OCI-LY1 (cell line): ENCODE measurements around the gene LIPC.

ENCODE experiments used
- H2AFZ ChIP-seq: fragments of 200-600 bp; sonication (generic), shearing (Covaris generic); 2 replicates; pipeline ENCODE4 v1.6.0; 2014; ENCODE audit warnings: antibody characterized with exemption, mild to moderate bottlenecking, low read length
- H3F3A ChIP-seq: fragments of 200-600 bp; sonication (generic), shearing (Covaris generic); 2 replicates; pipeline ENCODE4 v1.6.0; 2014; ENCODE audit warnings: mild to moderate bottlenecking, antibody characterized with exemption, low read length, moderate library complexity; ENCODE audit not compliant: insufficient read depth
- H3K27ac ChIP-seq: fragments of 200-600 bp; sonication (generic); 2 replicates; pipeline ENCODE4 v1.5.1; 2014; ENCODE audit warnings: low read length, mixed run types, mild to moderate bottlenecking, low read depth; ENCODE audit not compliant: poor library complexity, severe bottlenecking
- H3K27me3 ChIP-seq: fragments of 200-600 bp; sonication (generic); 2 replicates; pipeline ENCODE4 v1.6.0; 2014; ENCODE audit warnings: antibody characterized with exemption, mild to moderate bottlenecking, low read length, moderate library complexity; ENCODE audit not compliant: insufficient read depth
- H3K36me3 ChIP-seq: fragments of 200-600 bp; sonication (generic); 2 replicates; pipeline ENCODE4 v1.6.1; 2014; ENCODE audit warnings: mild to moderate bottlenecking, antibody characterized with exemption, low read length, moderate library complexity, mixed read lengths; ENCODE audit not compliant: insufficient read depth
- H3K4me1 ChIP-seq: fragments of 200-600 bp; sonication (generic); 2 replicates; pipeline ENCODE4 v1.5.1; 2014; ENCODE audit warnings: mild to moderate bottlenecking, low read length, moderate library complexity; ENCODE audit not compliant: insufficient read depth, severe bottlenecking
- H3K4me2 ChIP-seq: fragments of 200-600 bp; sonication (generic), shearing (Covaris generic); 2 replicates; pipeline ENCODE4 v1.6.1; 2014; ENCODE audit warnings: low read length
- H3K4me3 ChIP-seq: fragments of 200-600 bp; sonication (generic); 2 replicates; pipeline ENCODE4 v1.5.1; 2014; ENCODE audit warnings: low read length, low read depth, mild to moderate bottlenecking, mixed read lengths; ENCODE audit not compliant: poor library complexity, severe bottlenecking
- H3K79me2 ChIP-seq: fragments of 200-600 bp; shearing (Covaris generic); 2 replicates; pipeline ENCODE4 v1.6.1; 2016; ENCODE audit warnings: mixed run types, low read length, mixed read lengths; ENCODE audit not compliant: insufficient read depth
- H3K9ac ChIP-seq: fragments of 200-600 bp; sonication (generic), shearing (Covaris generic); 2 replicates; pipeline ENCODE4 v1.6.1; 2014; ENCODE audit warnings: mild to moderate bottlenecking, low read length, mixed read lengths
- H3K9me2 ChIP-seq: fragments of 200-600 bp; sonication (generic), shearing (Covaris generic); 2 replicates; pipeline ENCODE4 v1.6.1; 2014; ENCODE audit warnings: low read depth, mild to moderate bottlenecking, low read length, mixed read lengths
- H3K9me3 ChIP-seq: fragments of 200-600 bp; shearing (Covaris generic); 2 replicates; pipeline ENCODE4 v1.6.1; 2014; ENCODE audit warnings: low read length, mixed read lengths
- H4K20me1 ChIP-seq: fragments of 200-600 bp; sonication (generic), shearing (Covaris generic); 2 replicates; pipeline ENCODE4 v1.6.0; 2016; ENCODE audit warnings: mild to moderate bottlenecking, low read length; ENCODE audit not compliant: insufficient read depth
- EZH2 ChIP-seq: fragments of 200-600 bp; sonication (generic), shearing (Covaris generic); IDR thresholded peaks from 2 replicates; pipeline ENCODE4 v1.8.0; 2017; ENCODE audit warnings: borderline replicate concordance, mixed run types, mild to moderate bottlenecking, antibody characterized with exemption, low read length, moderate library complexity, mixed read lengths
- TF ChIP-seq, protein P1 (sequence below): fragments of 200-600 bp; sonication (generic), shearing (Covaris generic); IDR thresholded peaks from 2 replicates; pipeline ENCODE4 v1.5.1; 2017; ENCODE audit warnings: mild to moderate bottlenecking, antibody characterized with exemption, low read length, moderate library complexity, mixed read lengths

Gene LIPC

DNA sequence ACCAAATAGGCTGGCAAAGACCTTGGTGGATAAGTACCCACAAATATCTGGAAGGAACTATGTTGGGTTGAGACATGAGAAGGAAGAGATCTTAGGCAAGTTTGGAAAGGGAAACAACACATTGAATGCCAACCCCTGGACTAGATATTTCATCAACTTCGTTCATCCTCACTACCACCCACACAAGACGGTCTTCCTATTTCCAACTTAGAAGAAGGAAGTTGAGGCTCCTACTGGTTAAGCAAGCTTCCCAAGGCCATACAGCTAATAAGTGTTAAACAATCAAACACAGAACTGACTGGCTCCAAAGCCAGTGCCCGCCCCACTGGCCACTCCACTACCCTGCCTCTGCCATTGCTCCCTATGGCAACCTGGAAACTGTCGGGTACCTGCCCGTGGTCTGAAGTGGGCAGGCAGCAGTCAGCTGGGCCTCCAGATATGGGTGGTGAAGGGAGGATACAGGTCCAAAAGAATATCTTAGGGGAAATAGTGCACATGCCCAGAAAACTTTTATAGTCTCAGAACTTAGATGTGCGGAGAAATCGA lies 94.9 kb downstream of the LIPC start:
- Histone ChIP-seq H2AFZ (no peak overlapping the region), H3F3A (no peaks in the 10 kb centered on the region), H3K9me3 (no peaks in the 10 kb centered on the region), H3K9ac (no peak overlapping the region), H3K4me3 (no peak overlapping the region), H3K36me3 (no peaks in the 10 kb centered on the region; the same call in 1 of the 2 replicates), H3K27me3 (no peaks in the 10 kb centered on the region), H3K79me2 (no peaks in the 10 kb centered on the region), H3K9me2 (no peaks in the 10 kb centered on the region), H3K4me1 (peaks cover 11% of the 10 kb centered on the region), H4K20me1 (no peaks in the 10 kb centered on the region), H3K27ac (no peak overlapping the region), H3K4me2 (no peak overlapping the region)
- no peak for TF ChIP-seq EZH2
- TF ChIP-seq, protein P1, sequence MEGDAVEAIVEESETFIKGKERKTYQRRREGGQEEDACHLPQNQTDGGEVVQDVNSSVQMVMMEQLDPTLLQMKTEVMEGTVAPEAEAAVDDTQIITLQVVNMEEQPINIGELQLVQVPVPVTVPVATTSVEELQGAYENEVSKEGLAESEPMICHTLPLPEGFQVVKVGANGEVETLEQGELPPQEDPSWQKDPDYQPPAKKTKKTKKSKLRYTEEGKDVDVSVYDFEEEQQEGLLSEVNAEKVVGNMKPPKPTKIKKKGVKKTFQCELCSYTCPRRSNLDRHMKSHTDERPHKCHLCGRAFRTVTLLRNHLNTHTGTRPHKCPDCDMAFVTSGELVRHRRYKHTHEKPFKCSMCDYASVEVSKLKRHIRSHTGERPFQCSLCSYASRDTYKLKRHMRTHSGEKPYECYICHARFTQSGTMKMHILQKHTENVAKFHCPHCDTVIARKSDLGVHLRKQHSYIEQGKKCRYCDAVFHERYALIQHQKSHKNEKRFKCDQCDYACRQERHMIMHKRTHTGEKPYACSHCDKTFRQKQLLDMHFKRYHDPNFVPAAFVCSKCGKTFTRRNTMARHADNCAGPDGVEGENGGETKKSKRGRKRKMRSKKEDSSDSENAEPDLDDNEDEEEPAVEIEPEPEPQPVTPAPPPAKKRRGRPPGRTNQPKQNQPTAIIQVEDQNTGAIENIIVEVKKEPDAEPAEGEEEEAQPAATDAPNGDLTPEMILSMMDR = no peak

DNA sequence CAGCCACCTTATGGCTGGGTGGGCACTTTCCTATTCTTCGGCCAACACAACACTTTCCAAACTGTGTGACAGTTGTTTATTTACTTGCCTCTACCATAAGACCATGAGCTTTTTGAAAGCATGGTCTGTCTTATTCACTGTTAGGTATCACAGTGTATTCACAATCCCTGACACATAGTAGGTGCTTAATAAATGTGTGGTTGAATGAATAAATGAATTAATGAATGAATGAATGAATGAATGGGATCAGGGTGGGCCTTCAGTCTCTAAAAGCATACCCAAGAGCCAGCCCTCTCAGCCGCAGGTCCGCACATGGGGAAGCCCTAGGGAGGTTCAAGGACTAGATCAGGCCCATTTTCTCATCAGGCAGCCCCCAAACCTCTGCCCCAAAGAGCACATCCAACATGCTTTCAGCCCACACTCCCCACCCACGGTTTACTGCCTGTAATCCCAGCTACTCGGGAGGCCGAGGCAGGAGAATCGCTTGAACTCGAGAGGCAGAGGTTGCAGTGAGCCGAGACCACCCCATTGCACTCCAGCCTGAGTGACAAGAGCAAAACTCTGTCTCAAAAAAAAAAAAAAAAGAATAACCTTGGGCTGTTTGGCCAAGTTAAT lies 95.9 kb downstream of the LIPC start:
- H3F3A ChIP-seq = no peaks in the 10 kb centered on the region
- H3K9me2 ChIP-seq = no peaks in the 10 kb centered on the region
- H3K36me3 ChIP-seq = peaks cover 3% of the 10 kb centered on the region; the same call in 1 of the 2 replicates
- no peak overlapping the region for H3K4me2 ChIP-seq
- TF ChIP-seq, protein P1 = no peak
- TF ChIP-seq EZH2 = no peak
- no peaks in the 10 kb centered on the region for H3K27me3 ChIP-seq
- no peaks in the 10 kb centered on the region for H3K9me3 ChIP-seq
- H3K4me3 ChIP-seq = no peak overlapping the region
- H4K20me1 ChIP-seq = no peaks in the 10 kb centered on the region
- H3K4me1 ChIP-seq = peaks cover 3% of the 10 kb centered on the region
- no peak overlapping the region for H3K27ac ChIP-seq
- H2AFZ ChIP-seq = no peak overlapping the region
- no peaks in the 10 kb centered on the region for H3K79me2 ChIP-seq
- no peak overlapping the region for H3K9ac ChIP-seq

DNA sequence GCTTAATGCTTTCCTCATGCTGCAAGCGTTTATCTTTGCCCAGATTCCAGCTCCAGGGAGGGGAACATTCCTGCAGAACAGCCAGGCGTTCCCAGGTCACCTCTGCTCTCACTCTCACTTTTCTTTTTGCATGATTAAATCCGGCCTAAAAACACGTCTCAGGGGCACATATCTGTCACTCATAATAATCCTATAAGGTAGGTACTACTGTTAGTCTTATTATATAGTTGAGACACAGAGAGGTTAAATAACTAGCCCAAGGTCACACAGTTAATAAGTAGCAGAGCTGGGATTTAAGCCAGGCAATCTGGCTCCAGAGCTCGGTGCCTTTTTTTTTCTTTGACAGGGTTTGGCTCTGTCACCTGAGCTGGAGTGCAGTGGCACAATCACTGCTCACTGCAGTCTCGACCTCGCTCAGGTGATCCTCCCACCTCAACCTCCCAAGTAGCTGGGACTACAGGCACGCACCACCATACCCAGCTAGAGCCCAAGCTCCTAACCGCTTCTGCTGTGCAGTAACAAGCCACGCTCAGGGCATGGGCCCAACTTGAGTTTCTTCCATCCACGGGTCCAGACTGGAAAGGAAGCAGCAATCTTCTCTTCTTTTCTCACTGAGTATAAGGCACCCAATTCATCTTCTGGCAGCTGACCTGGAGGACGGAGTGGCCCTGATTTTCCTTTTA lies 96.5 kb downstream of the LIPC start:
- H3K9ac ChIP-seq = no peak overlapping the region
- no peak overlapping the region for H3K4me3 ChIP-seq
- no peaks in the 10 kb centered on the region for H4K20me1 ChIP-seq
- no peak overlapping the region for H3K4me2 ChIP-seq
- no peaks in the 10 kb centered on the region for H3K4me1 ChIP-seq
- no peak overlapping the region for H2AFZ ChIP-seq
- no peaks in the 10 kb centered on the region for H3K9me2 ChIP-seq
- H3K27ac ChIP-seq = no peak overlapping the region
- H3F3A ChIP-seq = no peaks in the 10 kb centered on the region
- no peaks in the 10 kb centered on the region for H3K27me3 ChIP-seq
- no peaks in the 10 kb centered on the region for H3K9me3 ChIP-seq
- H3K79me2 ChIP-seq = no peaks in the 10 kb centered on the region
- TF ChIP-seq EZH2 = no peak
- TF ChIP-seq, protein P1 = no peak
- peaks cover 3% of the 10 kb centered on the region; the same call in 1 of the 2 replicates for H3K36me3 ChIP-seq
